Cardiac septum (tissue), 1 donor: ENCODE data around the gene EXO1. TPM values are rescaled to one million over a fixed set of nuclear protein-coding genes. Genes with fewer than 3 reads are reported as not detected.

Source experiments
- DNase-seq: peaks from one replicate; pipeline ENCODE4 v3.0.0-alpha.2; 2020; ENCODE audit warnings: low spot score
- intact Hi-C: fragments of 100-400 bp; cut with DNase I; formaldehyde crosslinking; loops from one replicate; pipeline ENCODE4 v1.14.0; 2022
- total RNA-seq: library from RNA; stranded (reverse); fragmentation: NEBNext Ultra II Directional; extraction: Animal tissue kit (Norgen Biotek cat#: 25700); gene quantifications from one replicate; pipeline ENCODE4 v1.2.1, GENCODE V29; 2021
- donor health status: DM: no; HTN: no; CAD: no.

Gene EXO1
- total RNA-seq, 1 donor from 2014 or later = 0.40 TPM

GRCh38 chr1:241934866-241935265 is 86.9 kb downstream of the EXO1 start:
- intact Hi-C loops = no loop called here
- no peak for DNase-seq

Other genes starting within 250 kb of the EXO1 start
- 5.7 TPM for gene CHML, start 207.8 kb upstream of the EXO1 start, total RNA-seq
- gene OPN3, start 207.8 kb upstream of the EXO1 start, total RNA-seq = 5.7 TPM
- not detected for gene WDR64, start 195.9 kb upstream of the EXO1 start, total RNA-seq
- not detected for gene BECN2, start 109.6 kb downstream of the EXO1 start, total RNA-seq
- gene MAP1LC3C, start 150.9 kb downstream of the EXO1 start, total RNA-seq = 0.32 TPM